GM19351 (cell line): Measurements from ENCODE around the gene KLHL30.

Experiments
- ATAC-seq: cut with Tn5 transposase; IDR thresholded peaks from one replicate; pipeline ENCODE4 v1.9.1; 2021; ENCODE audit warnings: mild to moderate bottlenecking, moderate library complexity; ENCODE audit not compliant: unreplicated experiment

The KLHL30 gene

GRCh38 chr2:238130111-238130695, 8.3 kb upstream of the KLHL30 start:
- ATAC-seq: no peak

- no peak for ATAC-seq
Observed at GRCh38 chr2:238130696-238131628, 7.5 kb upstream of the KLHL30 start.

GRCh38 chr2:238131761-238132462, 6.6 kb upstream of the KLHL30 start:
- ATAC-seq: no peak

GRCh38 chr2:238132463-238133450, 5.7 kb upstream of the KLHL30 start:
- no peak for ATAC-seq

- ATAC-seq: no peak
Observed at GRCh38 chr2:238133499-238134392, 4.7 kb upstream of the KLHL30 start.

GRCh38 chr2:238134393-238134785, 4.1 kb upstream of the KLHL30 start:
- no peak for ATAC-seq

GRCh38 chr2:238135601-238136150, 2.8 kb upstream of the KLHL30 start:
- no peak for ATAC-seq

GRCh38 chr2:238136820-238137537, 1.5 kb upstream of the KLHL30 start:
- no peak for ATAC-seq

GRCh38 chr2:238137885-238138284, 583 bp upstream of the KLHL30 start:
- ATAC-seq: no peak

- ATAC-seq: no peak
Observed at GRCh38 chr2:238139196-238140039, 950 bp downstream of the KLHL30 start.

GRCh38 chr2:238140040-238140439, 1.6 kb downstream of the KLHL30 start:
- no peak for ATAC-seq

GRCh38 chr2:238140721-238141540, 2.5 kb downstream of the KLHL30 start:
- no peak for ATAC-seq

- ATAC-seq: no peak
Observed at GRCh38 chr2:238141541-238142318, 3.3 kb downstream of the KLHL30 start.

- no peak for ATAC-seq
Observed at GRCh38 chr2:238142382-238143205, 4.1 kb downstream of the KLHL30 start.
